HG03521 (cell line): ENCODE data around the gene SCARF2.
"Not testable (repeated sequence)": the region's sequence is repeated elsewhere in the genome, so short reads cannot be mapped to it uniquely, and the experiment has no call there.

Experiments
- ATAC-seq: cut with Tn5 transposase; IDR thresholded peaks from one replicate; pipeline ENCODE4 v1.9.1; 2021; ENCODE audit warnings: mild to moderate bottlenecking, moderate library complexity; ENCODE audit not compliant: unreplicated experiment

The SCARF2 gene

DNA sequence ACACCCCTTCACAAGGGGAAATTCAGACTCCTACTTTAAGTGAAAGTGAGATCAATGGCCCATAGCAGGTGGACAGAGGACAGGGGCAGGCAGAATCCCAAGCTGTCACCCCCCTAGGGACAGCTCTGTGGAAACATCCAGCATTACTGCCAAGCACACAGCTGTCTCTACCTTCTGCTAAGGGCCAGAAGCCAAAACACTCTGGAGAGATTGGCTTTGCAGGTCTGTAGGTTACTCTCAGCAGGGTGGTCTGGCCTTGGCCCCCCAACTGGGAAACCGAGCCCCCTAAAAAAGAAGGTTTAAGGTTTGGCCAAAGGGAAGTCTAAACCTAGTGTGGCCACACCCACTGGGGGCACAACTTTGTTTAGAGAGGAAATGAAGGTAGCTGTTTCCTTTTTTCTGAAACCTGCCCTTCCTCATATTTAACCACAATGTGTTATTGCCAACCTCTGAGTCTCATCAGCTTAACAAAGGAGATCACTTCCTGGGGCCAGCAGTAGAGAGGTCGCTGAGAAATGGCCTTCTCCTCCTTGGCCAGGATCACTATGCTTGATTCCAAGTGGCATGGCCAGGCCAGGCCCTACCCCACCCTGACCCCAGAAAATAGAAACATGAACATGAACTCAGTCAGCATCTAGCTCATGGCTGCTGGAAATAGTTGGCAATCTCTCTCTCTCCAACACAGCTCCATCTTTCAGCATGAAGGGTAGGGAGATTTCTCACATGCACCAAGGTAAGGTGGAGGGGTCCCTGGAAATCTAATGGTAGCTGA lies 25.9 kb upstream of the SCARF2 start:
- no peak for ATAC-seq

DNA sequence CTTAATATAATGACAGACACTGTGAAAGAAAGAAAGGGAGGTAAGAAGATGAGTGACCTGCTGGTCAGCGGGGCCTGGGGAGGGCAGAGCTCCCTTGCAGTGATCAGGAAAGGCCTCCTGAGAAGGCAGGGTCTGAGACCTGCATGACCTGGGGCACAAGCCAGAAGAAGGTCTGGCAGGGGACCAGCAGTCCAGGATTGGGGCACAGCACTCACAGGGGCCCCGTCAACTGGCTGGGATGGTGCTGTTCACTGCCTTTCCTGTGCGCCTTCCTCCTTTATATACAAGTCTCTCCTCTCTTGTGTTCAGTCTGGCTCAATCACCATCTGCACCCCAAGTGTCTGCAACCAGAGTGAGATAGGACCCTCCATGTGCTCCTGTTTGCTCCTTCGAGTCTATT lies 22.2 kb upstream of the SCARF2 start:
- ATAC-seq = no peak

DNA sequence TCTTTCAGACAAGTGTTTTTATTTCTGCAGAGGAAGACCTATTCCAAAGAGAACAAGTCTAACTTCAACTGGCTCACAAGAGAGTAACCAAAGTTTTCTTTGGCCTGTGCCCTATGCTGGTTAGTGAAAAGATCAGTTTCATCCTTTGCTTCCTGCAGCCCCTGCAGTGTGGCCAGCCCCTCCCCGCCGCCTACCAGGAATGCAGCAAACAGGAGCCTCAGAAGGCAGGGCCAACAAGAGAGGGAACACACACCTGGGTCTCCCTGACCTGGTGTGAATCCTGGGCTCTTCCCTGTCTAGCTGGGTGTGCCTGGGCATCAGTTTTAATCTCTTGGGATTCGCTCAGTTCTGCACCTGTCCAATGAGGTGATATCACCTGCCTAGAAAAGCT lies 21.5 kb upstream of the SCARF2 start:
- no peak for ATAC-seq

DNA sequence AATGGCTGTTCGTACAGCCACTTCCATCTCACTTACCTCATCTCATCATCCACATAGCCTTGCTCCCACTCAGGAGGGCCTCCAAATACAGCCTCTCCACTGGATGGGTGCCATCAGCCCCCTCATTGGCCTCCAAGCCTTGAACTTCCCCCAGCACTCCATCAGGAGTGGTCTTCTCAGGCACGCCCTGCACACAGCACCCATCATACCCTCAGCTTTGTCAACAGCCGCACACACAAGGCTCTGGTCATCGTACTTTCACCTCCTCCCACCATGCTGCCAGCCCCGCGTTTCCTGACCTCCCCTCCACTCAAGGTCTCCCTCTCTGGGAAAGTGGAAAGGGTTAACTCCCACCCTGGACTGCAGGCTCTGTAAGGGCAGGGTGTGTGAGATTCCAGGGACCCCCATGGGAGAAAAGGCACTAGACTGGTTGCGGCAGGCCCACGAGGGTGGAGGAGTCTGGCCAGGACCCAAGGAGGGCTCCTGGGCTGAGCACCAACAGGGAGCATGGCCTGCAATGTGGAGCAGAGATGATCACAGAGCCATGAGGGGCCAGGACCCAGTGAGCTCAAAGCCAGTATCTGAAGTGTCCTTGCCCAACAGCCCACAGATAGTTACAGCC lies 21.0 kb upstream of the SCARF2 start:
- no peak for ATAC-seq

DNA sequence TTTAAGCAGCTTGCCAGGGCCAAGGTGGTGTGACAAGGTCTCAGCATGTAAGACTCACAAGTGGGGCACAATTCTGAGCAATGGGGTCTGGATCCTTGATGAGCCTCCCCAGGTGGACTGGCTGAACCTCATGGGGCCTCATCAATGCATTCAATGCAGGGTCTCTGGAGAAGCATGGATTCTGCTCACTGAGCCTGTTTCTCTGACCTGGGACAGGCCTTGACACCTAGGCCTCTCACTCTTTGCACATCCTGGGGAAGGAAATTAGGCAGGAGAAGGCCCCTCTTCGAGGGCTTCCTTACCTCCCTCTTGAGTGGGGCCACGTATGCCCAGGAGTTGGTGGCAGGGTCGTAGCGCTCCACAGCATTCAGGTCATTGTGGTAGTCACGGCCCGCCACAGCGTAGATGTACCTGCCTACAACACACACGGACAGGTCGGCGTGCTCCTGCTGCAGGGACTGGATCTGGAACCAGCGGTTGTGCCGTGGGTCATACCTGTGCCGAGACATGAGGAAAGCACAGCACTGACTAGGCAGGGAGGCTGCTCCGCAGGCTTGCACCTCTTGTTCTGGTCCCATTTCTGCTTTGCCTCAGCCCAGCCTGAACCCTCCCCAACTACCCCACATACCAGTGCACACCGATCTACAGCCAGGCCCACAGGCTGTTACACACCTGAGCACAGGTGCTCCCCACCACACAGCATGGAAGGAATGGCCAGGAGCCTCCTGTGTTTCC lies 20.0 kb upstream of the SCARF2 start:
- ATAC-seq = no peak

DNA sequence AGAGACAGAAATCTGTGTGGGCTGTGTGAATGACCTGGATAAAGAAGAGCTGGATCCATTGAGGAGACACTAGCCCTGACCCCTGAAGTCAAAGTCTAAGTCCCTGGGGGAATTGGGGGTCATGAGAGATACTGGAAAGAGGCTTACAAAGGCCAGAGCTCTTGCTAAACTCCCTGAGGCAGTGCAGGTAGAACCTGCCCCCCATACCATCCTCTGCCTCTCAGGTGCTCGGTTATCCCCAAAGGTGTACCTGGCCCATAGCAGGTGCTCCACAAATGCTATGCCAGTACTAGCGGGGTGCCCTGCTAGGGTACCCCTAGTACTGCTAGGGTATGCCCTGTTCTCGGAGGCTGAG lies 19.1 kb upstream of the SCARF2 start:
- no peak for ATAC-seq

DNA sequence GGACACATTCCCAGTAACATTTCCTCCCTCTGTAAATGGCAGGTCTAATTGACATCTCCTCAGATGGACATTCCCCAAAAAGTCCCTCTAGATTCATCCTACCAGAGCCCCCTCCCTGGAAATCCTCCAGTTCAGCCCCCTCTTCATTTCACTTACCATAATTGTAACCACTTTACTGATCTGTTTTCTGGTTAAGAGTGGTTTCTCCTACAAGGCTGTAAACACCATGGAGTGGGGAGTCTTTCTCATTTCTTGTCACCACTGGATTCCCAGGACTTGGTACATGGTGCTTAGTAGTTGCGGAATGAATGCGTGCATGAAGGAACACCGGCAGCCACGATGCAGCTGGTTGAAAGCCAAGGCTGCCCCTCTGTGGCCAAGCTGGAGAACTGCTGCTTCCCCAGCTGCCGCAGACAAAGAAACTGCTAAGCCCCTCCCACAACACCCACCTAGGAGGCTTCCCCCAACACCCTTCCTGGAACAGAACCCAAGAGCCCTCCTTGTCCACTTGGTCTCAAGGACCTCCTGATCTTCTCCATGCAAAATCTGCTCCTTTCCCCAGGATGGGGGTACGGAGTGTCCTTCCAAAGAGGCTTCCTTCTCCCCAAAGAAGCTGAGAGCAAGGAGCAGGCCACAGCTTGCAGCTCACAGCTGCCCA lies 18.6 kb upstream of the SCARF2 start:
- ATAC-seq = no peak

DNA sequence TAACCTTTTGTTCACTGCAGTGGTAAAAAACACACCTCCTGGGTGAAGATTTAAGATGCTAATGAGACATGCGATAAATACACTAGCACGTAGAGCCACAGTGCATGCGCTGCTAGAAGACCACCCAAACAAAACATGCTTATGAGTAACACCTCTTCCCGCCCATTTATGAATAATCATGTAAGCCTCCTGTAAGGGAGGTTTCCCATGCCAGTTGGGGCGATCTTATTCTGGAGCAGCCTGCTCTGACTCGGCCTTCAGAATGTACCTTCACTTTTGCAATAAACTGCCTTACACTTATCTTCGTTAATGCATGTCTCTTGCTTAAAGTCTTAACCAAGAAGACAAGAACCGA lies 18.1 kb upstream of the SCARF2 start:
- ATAC-seq = no peak

DNA sequence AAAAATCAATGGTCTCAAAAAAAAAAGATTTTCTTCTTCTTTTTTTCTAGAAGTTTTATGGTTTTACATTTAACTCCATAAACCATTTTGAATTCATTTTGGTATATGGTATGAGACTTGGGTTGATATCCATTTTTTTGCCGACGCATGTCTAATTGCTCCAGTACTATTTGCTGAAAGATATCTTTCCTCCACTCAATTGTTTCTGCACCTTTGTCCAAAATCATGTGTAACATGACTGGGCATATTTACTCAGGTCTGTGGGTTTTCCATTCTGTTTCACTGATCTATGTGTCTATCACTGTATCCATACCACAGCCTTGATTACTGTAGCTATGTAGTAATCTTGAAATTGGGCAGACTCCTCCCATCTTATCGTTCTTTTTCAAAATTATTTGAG lies 15.6 kb upstream of the SCARF2 start:
- ATAC-seq = no peak

DNA sequence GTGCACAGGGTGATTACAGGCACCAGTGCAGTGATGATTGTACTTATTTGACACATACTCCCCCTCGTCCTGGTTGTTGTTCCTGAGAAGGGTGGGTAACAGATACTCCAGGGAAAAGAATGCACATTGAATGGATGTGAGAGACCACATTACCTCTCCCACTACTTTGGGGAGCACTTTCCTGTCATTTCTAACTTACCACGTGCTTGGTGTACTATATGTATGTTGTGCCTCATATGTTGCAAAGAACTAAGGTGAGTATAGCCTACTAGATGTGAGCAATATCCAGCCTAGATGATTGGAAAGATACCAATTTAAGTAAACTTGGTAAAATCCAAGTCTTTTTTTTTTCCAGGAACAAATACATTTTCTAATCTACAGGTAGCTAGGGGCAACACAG lies 14.3 kb upstream of the SCARF2 start:
- ATAC-seq = no peak

DNA sequence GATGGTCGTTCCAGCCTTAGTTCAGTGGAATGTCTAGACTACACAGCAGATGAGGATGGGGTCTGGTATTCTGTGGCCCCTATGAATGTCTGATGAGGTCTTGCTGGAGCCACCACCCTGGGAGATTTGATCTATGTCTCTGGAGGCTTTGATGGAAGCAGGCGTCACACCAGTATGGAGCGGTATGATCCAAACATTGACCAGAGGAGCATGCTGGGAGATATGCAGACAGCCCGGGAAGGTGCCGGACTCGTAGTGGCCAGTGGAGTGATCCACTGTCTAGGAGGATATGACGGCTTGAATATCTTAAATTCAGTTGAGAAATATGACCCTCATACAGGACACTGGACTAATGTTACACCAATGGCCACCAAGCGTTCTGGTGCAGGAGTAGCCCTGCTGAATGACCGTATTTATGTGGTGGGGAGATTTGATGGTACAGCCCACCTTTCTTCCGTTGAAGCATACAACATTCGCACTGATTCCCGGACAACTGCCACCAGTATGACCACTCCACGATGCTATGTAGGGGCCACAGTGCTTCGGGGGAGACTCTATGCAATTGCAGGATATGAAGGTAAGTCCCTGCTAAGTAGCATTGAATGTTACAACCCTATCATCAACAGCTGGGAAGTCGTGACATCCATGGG lies 13.6 kb upstream of the SCARF2 start:
- ATAC-seq = not testable (repeated sequence)

DNA sequence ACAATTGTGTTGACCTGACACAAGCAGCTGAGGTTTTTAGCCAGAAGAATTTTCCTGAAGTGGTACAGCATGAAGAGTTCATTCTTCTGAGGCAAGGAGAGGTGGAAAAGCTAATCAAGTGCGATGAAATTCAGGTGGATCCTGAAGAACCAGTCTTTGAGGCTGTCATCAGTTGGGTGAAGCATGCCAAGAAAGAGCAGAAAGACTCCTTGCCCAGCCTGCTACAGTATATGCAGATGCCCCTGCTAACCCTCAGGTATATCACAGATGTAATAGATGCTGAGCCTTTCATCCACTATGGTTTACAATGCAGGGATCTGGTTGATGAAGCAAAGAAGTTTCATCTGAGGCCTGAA lies 12.9 kb upstream of the SCARF2 start:
- ATAC-seq = no peak

DNA sequence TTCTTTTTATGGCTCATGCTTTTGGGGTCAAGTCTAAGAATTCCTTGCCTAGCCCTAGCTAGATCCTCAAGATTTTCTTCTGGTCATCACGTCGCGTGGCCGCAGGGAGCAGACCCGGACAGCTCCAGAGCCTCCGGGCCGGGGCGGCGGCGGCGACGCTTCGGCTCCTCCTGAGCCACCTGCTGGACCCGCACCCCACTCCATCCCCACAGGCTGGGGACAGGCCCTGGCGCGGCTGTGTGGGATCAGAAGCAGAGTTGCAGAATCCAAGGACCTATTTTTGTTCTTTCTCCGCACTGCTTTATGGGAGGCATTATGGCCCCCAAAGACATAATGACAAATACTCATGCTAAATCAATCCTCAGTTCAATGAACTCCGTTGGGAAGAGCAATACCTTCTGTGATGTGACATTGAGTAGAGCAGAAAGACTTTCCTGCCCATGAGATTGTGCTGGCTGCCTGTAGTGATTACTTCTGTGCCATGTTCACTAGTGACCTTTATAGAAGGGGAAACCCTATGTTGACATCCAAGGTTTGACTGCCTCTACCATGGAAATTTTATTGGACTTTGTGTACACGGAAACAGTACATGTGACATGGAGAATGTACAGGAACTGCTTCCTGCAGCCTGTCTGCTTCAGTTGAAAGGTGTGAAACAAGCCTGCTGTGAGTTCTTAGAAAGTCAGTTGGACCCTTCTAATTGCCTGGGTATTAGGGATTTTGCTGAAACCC lies 12.4 kb upstream of the SCARF2 start:
- no peak for ATAC-seq

DNA sequence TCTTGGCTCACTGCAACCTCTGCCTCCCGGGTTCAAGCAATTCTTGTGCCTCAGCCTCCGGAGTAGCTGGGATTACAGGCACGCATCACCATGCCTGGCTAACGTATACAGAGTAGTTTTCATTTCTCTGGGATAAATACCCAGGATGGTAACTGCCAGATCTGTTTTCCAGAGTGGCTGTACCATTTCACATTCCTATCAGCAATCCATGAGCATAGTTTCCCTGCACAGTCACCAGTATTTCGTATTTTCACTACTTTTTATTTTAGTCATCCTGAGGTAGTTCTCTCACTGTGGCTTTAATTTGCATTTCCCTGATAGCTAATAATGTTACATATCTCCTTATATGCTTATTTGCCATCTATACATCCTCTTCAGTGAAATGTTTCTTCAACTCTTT lies 11.0 kb upstream of the SCARF2 start:
- ATAC-seq = no peak

DNA sequence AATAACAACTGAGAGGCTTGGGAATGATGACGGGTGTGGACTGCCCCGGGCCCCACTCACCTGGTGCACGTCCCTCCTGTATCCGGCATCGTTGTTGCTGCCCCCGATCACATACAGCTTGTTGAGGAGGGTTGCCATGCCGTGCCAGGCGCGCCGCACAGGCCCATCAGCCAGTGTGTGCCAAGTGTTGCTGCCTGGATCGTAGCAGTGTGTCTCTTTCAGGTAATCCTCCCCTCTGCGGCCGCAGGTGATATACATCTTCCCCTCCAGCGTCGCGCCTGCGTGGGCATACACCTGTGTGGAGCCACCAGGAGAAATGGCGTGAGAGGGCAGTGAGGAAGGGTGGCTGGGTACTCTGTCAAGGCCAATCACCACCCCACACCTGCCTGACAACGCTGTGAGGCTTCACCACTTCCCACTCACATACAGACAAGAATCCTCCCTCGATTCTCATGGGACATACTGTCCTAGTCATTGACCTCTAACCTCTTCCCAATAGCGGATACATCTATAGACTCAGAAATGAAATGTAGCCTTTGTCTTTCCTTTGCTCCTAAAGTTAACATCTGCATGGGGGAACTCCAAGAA lies 8.9 kb upstream of the SCARF2 start:
- no peak for ATAC-seq

DNA sequence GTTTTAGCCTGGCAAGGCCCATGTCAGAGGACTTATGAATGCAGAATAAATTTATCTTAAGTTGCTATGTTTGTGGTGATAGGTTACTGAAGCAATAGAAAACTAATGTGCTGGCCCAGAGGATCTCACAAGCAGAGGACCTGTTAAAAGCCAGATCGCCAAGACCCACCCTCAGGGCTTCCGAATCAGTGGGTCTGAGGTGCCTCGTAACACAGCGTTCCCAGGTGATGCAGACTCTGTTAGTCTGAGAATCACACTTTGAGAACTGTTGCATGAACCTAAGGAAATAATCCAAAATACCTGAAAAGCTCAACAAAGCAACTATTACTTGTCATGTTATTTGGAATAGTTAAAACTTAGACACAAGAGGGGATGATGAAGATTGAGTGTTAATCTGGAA lies 6.7 kb upstream of the SCARF2 start:
- ATAC-seq = no peak

DNA sequence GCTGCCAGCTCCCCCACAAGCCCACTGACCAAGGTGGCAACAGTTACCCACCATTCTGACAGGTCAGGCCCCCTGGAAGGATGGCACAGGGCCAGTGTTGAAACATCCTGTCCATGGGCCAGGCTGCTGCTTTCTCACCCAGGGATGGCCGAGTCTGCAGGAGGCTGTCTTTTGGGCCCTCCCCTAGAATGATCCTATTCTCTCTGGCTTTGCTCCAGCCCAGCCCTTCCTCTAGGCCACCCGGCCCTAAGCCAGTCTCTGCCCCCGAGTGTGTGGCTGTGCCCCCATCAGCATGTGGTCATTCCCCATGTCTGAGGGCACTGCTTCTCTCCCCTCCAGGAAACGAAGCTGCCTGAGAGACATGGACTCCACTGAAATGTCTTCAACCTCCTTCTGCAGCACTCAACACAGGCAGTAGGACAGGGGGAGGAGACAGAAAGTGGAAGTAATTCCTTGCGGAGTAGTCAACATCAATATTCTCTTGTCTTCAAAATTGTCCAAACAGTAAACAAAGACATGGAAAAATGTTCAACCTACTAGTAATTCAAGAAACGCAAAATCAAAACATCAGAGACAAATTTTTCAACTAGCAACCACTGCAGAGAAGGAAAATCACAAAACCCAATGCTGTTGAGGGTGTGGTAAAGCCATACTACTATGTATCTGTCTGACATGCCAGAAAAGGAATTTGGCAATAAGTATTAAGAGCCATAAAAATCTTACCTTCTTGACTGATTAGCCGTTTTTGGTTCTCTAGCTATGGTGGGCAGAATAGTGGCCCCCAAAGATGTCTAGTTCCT lies 5.1 kb upstream of the SCARF2 start:
- ATAC-seq = no peak

DNA sequence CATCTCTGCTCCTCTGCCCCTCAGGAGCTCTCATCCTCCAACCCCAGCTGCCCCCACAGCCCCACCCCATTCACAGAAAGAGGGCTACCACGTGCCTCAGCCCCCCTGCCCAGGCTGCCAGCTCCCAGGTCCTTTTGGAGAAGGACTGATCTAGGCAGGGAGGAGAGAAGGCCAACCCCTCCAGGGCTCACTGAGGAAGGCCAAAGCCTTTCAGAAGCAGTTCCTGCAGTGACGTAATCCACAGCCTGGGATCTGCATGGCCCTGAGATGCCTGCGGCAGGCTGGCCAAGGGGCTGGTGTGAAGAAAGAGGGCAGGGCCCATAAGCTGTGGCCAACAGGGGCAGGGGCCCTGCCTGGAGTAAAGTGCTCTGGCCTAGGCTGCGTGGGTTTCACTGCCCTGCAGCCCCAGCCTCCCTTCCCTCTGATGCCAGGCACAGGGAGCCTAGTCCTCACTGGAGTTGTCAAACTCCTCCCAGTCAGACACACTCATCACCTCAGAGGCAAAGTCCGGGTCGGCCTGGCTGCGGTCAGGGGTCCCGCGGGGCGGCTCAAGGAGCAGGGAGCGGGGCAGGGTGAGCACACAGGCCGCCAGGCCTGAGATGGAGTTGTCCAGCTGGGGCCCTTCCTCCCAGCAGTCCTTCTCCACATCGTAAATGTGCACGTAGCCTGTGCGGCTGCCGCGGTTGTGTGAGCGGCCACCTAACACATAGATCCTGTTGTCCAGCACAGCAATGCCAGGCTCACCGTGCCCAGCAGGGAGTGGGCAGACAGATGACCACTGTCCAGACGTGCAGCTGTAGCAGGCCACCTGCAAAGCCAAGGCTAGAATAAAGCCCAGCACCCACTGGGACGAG lies 4.2 kb upstream of the SCARF2 start:
- no peak for ATAC-seq
